Limb (tissue), 2 donors: Measurements from ENCODE around the gene ACSF3.
"Not testable (repeated sequence)": the region's sequence is repeated elsewhere in the genome, so short reads cannot be mapped to it uniquely, and the experiment has no call there.

Source experiments
- DNase-seq, 2 donors: peaks; one replicate each; pipeline ENCODE4 v3.0.0-alpha.2; 2016; ENCODE audit errors: extremely low spot score in 2 of 2

ACSF3 gene

GRCh38 chr16:89172171-89172527 lies 78.5 kb downstream of the ACSF3 start:
- DNase-seq: no peak

GRCh38 chr16:89172528-89173173 lies 79.0 kb downstream of the ACSF3 start:
- DNase-seq: no peak

GRCh38 chr16:89173174-89173921 lies 79.7 kb downstream of the ACSF3 start:
- no peak for DNase-seq

- DNase-seq: peak in 1 of 2 donors; percentile 29
Observed at GRCh38 chr16:89174055-89174827, 80.6 kb downstream of the ACSF3 start.

GRCh38 chr16:89174877-89175276 lies 81.2 kb downstream of the ACSF3 start:
- no peak for DNase-seq

- no peak for DNase-seq
Observed at GRCh38 chr16:89175280-89176146, 81.9 kb downstream of the ACSF3 start.

- no peak for DNase-seq
Observed at GRCh38 chr16:89176147-89176690, 82.6 kb downstream of the ACSF3 start.

GRCh38 chr16:89176717-89177116 lies 83.1 kb downstream of the ACSF3 start:
- DNase-seq: no peak

- no peak for DNase-seq
Observed at GRCh38 chr16:89177501-89177900, 83.8 kb downstream of the ACSF3 start.

GRCh38 chr16:89178453-89179147 lies 84.9 kb downstream of the ACSF3 start:
- DNase-seq: no peak

- DNase-seq: no peak
Observed at GRCh38 chr16:89179148-89179484, 85.5 kb downstream of the ACSF3 start.

GRCh38 chr16:89179656-89180315 lies 86.1 kb downstream of the ACSF3 start:
- no peak for DNase-seq

- no peak for DNase-seq
Observed at GRCh38 chr16:89183463-89183862, 89.8 kb downstream of the ACSF3 start.

- DNase-seq: peak in 1 of 2 donors; percentile 35
Observed at GRCh38 chr16:89183975-89184676, 90.5 kb downstream of the ACSF3 start.

GRCh38 chr16:89184677-89184932 lies 91.0 kb downstream of the ACSF3 start:
- no peak for DNase-seq

- DNase-seq: peak in 1 of 2 donors; percentile 55
Observed at GRCh38 chr16:89184933-89185794, 91.5 kb downstream of the ACSF3 start.

- peak in 1 of 2 donors; percentile 23 for DNase-seq
Observed at GRCh38 chr16:89185887-89186592, 92.4 kb downstream of the ACSF3 start.

GRCh38 chr16:89186593-89187031 lies 93.0 kb downstream of the ACSF3 start:
- DNase-seq: not testable (repeated sequence)
